ENCODE results near the gene OLFM1.

Gene OLFM1

GRCh38 chr9:135095470-135096407 lies 8.3 kb downstream of the OLFM1 start:
- no peak overlapping the region for H3K4me3 ChIP-seq (ENCODE audit: low read length)
- no peaks in the 10 kb centered on the region for H3K4me1 ChIP-seq (ENCODE audit: low read length)
- H3K4me2 ChIP-seq (ENCODE audit: low read length) = no peak overlapping the region
- TF ChIP-seq EZH2phosphoT487 (IDR thresholded peaks at IDR 0.05; ENCODE audit: low read depth) = no peak
- TF ChIP-seq, protein P1, sequence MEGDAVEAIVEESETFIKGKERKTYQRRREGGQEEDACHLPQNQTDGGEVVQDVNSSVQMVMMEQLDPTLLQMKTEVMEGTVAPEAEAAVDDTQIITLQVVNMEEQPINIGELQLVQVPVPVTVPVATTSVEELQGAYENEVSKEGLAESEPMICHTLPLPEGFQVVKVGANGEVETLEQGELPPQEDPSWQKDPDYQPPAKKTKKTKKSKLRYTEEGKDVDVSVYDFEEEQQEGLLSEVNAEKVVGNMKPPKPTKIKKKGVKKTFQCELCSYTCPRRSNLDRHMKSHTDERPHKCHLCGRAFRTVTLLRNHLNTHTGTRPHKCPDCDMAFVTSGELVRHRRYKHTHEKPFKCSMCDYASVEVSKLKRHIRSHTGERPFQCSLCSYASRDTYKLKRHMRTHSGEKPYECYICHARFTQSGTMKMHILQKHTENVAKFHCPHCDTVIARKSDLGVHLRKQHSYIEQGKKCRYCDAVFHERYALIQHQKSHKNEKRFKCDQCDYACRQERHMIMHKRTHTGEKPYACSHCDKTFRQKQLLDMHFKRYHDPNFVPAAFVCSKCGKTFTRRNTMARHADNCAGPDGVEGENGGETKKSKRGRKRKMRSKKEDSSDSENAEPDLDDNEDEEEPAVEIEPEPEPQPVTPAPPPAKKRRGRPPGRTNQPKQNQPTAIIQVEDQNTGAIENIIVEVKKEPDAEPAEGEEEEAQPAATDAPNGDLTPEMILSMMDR (IDR thresholded peaks at IDR 0.05; ENCODE audit: low read depth, low read length) = no peak
- H3K79me2 ChIP-seq (ENCODE audit: low read length) = no peaks in the 10 kb centered on the region
- no peak overlapping the region for H3K9ac ChIP-seq (ENCODE audit: low read length)
- H2AFZ ChIP-seq (ENCODE audit: low read depth, low read length) = no peak overlapping the region
- no peaks in the 10 kb centered on the region for H4K20me1 ChIP-seq (ENCODE audit: insufficient read depth, low read length)
- no peaks in the 10 kb centered on the region for H3K36me3 ChIP-seq (replicated peaks; ENCODE audit: low read depth, low read length)
- H3K27me3 ChIP-seq (ENCODE audit: low read depth, low read length) = peaks cover 32% of the 10 kb centered on the region
- no peaks in the 10 kb centered on the region for H3K9me3 ChIP-seq (ENCODE audit: insufficient read depth, low read length)
- H3K27ac ChIP-seq (ENCODE audit: low read length) = no peak overlapping the region

- H3K9ac ChIP-seq (ENCODE audit: low read length) = no peak overlapping the region
- TF ChIP-seq, protein P1 (IDR thresholded peaks at IDR 0.05; ENCODE audit: low read depth, low read length) = no peak
- TF ChIP-seq EZH2phosphoT487 (IDR thresholded peaks at IDR 0.05; ENCODE audit: low read depth) = no peak
- no peaks in the 10 kb centered on the region for H3K36me3 ChIP-seq (replicated peaks; ENCODE audit: low read depth, low read length)
- H3K4me2 ChIP-seq (ENCODE audit: low read length) = no peak overlapping the region
- H3K27ac ChIP-seq (ENCODE audit: low read length) = no peak overlapping the region
- no peaks in the 10 kb centered on the region for H3K9me3 ChIP-seq (ENCODE audit: insufficient read depth, low read length)
- H3K27me3 ChIP-seq (ENCODE audit: low read depth, low read length) = peaks cover 35% of the 10 kb centered on the region
- no peaks in the 10 kb centered on the region for H3K79me2 ChIP-seq (ENCODE audit: low read length)
- no peaks in the 10 kb centered on the region for H3K4me1 ChIP-seq (ENCODE audit: low read length)
- H4K20me1 ChIP-seq (ENCODE audit: insufficient read depth, low read length) = no peaks in the 10 kb centered on the region
- H2AFZ ChIP-seq (ENCODE audit: low read depth, low read length) = no peak overlapping the region
- H3K4me3 ChIP-seq (ENCODE audit: low read length) = no peak overlapping the region
These were observed 9.0 kb downstream of the OLFM1 start for GRCh38 chr9:135096408-135096895.

DNA sequence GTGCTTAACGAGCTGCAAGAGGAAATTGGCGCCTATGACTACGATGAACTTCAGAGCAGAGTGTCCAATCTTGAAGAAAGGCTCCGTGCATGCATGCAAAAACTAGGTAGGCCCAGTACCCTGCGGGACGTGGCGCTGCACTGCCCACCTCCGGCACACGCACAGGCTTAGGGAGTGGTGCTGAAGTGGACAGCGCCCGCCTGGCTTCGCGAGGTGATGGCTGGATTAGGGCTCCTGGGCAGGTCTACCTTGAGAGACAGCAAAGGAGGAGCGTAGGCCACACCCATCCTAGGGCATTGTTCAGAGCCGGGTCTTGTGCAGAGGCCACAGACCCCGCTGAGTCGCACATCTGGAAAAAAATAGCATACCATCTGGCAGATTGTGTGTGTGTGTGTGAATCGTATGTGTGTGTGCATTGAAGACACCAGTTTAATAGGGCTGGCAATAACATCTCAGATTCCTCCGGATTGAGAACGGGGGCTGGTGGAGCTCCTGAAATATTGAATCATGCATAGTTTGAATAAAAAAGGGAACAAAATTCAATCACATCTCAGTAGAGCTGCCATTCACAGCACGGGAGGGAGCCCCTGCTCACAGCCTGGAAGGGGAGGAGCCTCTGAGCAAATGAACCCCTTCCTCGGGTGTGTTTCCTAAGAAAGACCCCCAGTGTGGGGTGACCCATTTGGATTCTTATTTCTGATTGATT lies 11.1 kb downstream of the OLFM1 start:
- no peaks in the 10 kb centered on the region for H3K36me3 ChIP-seq (replicated peaks; ENCODE audit: low read depth, low read length)
- no peaks in the 10 kb centered on the region for H3K4me1 ChIP-seq (ENCODE audit: low read length)
- H3K4me2 ChIP-seq (ENCODE audit: low read length) = no peak overlapping the region
- H3K27ac ChIP-seq (ENCODE audit: low read length) = no peak overlapping the region
- peaks cover 35% of the 10 kb centered on the region for H3K27me3 ChIP-seq (ENCODE audit: low read depth, low read length)
- no peaks in the 10 kb centered on the region for H3K79me2 ChIP-seq (ENCODE audit: low read length)
- H2AFZ ChIP-seq (ENCODE audit: low read depth, low read length) = no peak overlapping the region
- TF ChIP-seq, protein P1 (IDR thresholded peaks at IDR 0.05; ENCODE audit: low read depth, low read length) = no peak
- TF ChIP-seq EZH2phosphoT487 (IDR thresholded peaks at IDR 0.05; ENCODE audit: low read depth) = no peak
- H3K4me3 ChIP-seq (ENCODE audit: low read length) = no peak overlapping the region
- H3K9me3 ChIP-seq (ENCODE audit: insufficient read depth, low read length) = no peaks in the 10 kb centered on the region
- no peaks in the 10 kb centered on the region for H4K20me1 ChIP-seq (ENCODE audit: insufficient read depth, low read length)
- no peak overlapping the region for H3K9ac ChIP-seq (ENCODE audit: low read length)

DNA sequence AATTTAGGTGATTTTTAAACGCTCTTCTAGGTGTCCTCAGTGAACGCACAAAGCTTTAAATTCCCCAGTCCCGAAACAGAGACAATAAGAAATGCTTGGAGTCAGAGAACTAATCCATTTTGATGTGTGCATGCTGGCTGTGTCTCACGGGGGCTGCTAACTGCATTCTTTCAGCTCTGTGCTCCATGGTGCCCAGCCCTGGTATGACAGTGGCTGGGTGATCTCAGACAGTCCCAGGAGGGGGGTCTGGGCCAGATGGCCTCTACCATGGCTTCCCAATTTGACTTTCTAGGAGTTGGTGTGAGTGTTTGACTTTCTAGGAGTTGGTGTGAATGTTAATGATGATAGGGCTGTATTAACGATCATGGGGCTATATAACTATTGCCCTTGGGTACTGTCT lies 12.1 kb downstream of the OLFM1 start:
- Histone ChIP-seq H3K27me3 (ENCODE audit: low read depth, low read length) (peaks cover 27% of the 10 kb centered on the region; the same call in 1 of the 2 replicates), H3K4me3 (ENCODE audit: low read length) (no peak overlapping the region), H3K36me3 (replicated peaks; ENCODE audit: low read depth, low read length) (no peaks in the 10 kb centered on the region), H2AFZ (ENCODE audit: low read depth, low read length) (no peak overlapping the region), H3K79me2 (ENCODE audit: low read length) (no peaks in the 10 kb centered on the region), H3K9ac (ENCODE audit: low read length) (no peak overlapping the region), H3K27ac (ENCODE audit: low read length) (no peak overlapping the region), H3K4me1 (ENCODE audit: low read length) (no peaks in the 10 kb centered on the region), H3K4me2 (ENCODE audit: low read length) (no peak overlapping the region), H4K20me1 (ENCODE audit: insufficient read depth, low read length) (no peaks in the 10 kb centered on the region), H3K9me3 (ENCODE audit: insufficient read depth, low read length) (no peaks in the 10 kb centered on the region)
- TF ChIP-seq EZH2phosphoT487 (IDR thresholded peaks at IDR 0.05; ENCODE audit: low read depth) = no peak
- TF ChIP-seq, protein P1 (IDR thresholded peaks at IDR 0.05; ENCODE audit: low read depth, low read length) = no peak
